ENCODE measurements around the gene CER1. TPM values are rescaled to one million over a fixed set of nuclear protein-coding genes. Genes with fewer than 3 reads are reported as not detected.

CER1 gene
- polyA plus RNA-seq, 3 donors = not detected

DNA sequence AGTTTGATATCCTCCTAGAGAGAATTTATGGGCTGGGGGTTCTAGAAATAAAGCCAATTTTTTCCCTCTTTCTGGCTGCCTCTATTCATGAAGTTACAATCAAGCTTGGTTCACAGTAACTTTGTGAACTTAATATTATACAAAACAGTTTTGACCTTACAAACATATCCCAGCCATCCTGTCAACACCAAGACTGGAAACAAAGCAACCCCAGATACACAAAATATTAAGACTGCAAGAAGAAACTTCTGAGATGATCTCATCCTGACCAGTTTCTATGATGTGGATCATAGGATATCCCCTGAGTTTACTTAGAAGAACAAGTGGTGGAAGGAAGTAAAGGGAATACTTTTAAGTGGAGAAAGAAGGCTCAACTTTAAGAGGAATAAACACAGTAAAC, 28.3 kb upstream of the CER1 start:
- Histone ChIP-seq H3K36me3 (replicated peaks in 1 of 2; ENCODE audit: control insufficient read depth in 1 of 2, insufficient read depth in 2 of 2, low read length in 2 of 2) (no peaks in the 10 kb centered on the region), H4K20me1 (ENCODE audit: insufficient read depth, low read length) (no peaks in the 10 kb centered on the region), H3K4me2 (replicated peaks; ENCODE audit: extremely low read depth, low read length, poor library complexity, severe bottlenecking) (no peak overlapping the region), H2AFZ (ENCODE audit: insufficient read depth, low read depth, low read length, poor library complexity, severe bottlenecking) (no peak overlapping the region), H3K79me2 (ENCODE audit: insufficient read depth, low read length) (no peaks in the 10 kb centered on the region), H3K27me3 (ENCODE audit: control insufficient read depth in 2 of 2, insufficient read depth in 2 of 2, low read length in 2 of 2) (no peaks in the 10 kb centered on the region), H3K9me3 (replicated peaks in 1 of 2; ENCODE audit: control insufficient read depth in 1 of 2, insufficient read depth in 1 of 2, low read length in 2 of 2) (no peaks in the 10 kb centered on the region), H3K4me1 (ENCODE audit: control insufficient read depth in 1 of 2, insufficient read depth in 2 of 2, low read length in 2 of 2) (no peaks in the 10 kb centered on the region), H3K9ac (ENCODE audit: insufficient read depth, low read length, poor library complexity, severe bottlenecking) (no peak overlapping the region), H3K4me3 (replicated peaks in 1 of 3; ENCODE audit: low read depth in 2 of 3, low read length in 3 of 3) (no peak overlapping the region), H3K27ac (ENCODE audit: low read depth in 1 of 2, low read length in 2 of 2) (no peak overlapping the region)
- DNase-seq = no peak
- H3K4me1 Mint-ChIP-seq = no peaks in the 10 kb centered on the region
- H3K27ac Mint-ChIP-seq = no peak overlapping the region
- TF ChIP-seq, protein P1, sequence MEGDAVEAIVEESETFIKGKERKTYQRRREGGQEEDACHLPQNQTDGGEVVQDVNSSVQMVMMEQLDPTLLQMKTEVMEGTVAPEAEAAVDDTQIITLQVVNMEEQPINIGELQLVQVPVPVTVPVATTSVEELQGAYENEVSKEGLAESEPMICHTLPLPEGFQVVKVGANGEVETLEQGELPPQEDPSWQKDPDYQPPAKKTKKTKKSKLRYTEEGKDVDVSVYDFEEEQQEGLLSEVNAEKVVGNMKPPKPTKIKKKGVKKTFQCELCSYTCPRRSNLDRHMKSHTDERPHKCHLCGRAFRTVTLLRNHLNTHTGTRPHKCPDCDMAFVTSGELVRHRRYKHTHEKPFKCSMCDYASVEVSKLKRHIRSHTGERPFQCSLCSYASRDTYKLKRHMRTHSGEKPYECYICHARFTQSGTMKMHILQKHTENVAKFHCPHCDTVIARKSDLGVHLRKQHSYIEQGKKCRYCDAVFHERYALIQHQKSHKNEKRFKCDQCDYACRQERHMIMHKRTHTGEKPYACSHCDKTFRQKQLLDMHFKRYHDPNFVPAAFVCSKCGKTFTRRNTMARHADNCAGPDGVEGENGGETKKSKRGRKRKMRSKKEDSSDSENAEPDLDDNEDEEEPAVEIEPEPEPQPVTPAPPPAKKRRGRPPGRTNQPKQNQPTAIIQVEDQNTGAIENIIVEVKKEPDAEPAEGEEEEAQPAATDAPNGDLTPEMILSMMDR (IDR thresholded peaks at IDR 0.05) = no peak
- H3K27me3 Mint-ChIP-seq (ENCODE audit: low read depth in 3 of 3) = peaks cover 0 to 3% (median 0%) of the 10 kb centered on the region in 3 donors
- H3K9me3 Mint-ChIP-seq = peaks cover 0 to 3% (median 2%) of the 10 kb centered on the region in 7 donors
- H3K4me3 Mint-ChIP-seq = no peak overlapping the region
- intact Hi-C loops (cut with micrococcal nuclease) = no loop called here
- H3K36me3 Mint-ChIP-seq = no peaks in the 10 kb centered on the region

DNA sequence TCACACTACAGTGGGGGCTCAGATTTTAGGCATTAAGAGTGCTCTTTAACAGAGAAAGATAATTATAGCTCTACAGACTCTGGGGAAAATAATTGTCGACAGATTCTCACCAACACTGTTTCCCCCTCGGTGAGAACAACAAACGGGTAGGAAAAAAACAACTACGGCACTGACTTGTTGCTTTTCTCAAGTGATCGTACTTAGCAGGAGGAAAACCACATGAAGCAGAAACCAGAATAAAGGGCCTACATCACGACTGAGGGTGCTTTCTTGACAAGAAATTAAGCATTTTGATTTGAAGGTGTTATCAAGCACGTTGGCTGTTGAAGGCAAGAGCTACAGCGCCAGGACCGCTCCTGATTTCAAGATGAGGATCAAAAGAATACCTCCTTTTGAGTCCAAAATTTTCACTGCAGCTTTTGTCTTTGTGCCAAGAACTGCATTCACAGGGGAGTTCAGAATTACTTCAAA, 27.2 kb upstream of the CER1 start:
- intact Hi-C loops (cut with micrococcal nuclease) = no loop called here
- H3K27me3 ChIP-seq (ENCODE audit: control insufficient read depth in 2 of 2, insufficient read depth in 2 of 2, low read length in 2 of 2) = no peaks in the 10 kb centered on the region
- DNase-seq = no peak
- H3K9me3 ChIP-seq (replicated peaks in 1 of 2; ENCODE audit: control insufficient read depth in 1 of 2, insufficient read depth in 1 of 2, low read length in 2 of 2) = no peaks in the 10 kb centered on the region
- no peaks in the 10 kb centered on the region for H3K79me2 ChIP-seq (ENCODE audit: insufficient read depth, low read length)
- no peak overlapping the region for H3K4me3 Mint-ChIP-seq
- H3K27me3 Mint-ChIP-seq (ENCODE audit: low read depth in 3 of 3) = peaks cover 0 to 3% (median 0%) of the 10 kb centered on the region in 3 donors
- 87% methylated on average over 8 of the region's 9 CpGs for WGBS (ENCODE audit: insufficient coverage)
- H3K27ac Mint-ChIP-seq = no peak overlapping the region
- no peak overlapping the region for H3K4me2 ChIP-seq (replicated peaks; ENCODE audit: extremely low read depth, low read length, poor library complexity, severe bottlenecking)
- no peak overlapping the region for H3K4me3 ChIP-seq (replicated peaks in 1 of 3; ENCODE audit: low read depth in 2 of 3, low read length in 3 of 3)
- H3K4me1 Mint-ChIP-seq = no peaks in the 10 kb centered on the region
- H3K36me3 ChIP-seq (replicated peaks in 1 of 2; ENCODE audit: control insufficient read depth in 1 of 2, insufficient read depth in 2 of 2, low read length in 2 of 2) = no peaks in the 10 kb centered on the region
- no peaks in the 10 kb centered on the region for H3K36me3 Mint-ChIP-seq
- no peak overlapping the region for H2AFZ ChIP-seq (ENCODE audit: insufficient read depth, low read depth, low read length, poor library complexity, severe bottlenecking)
- no peak overlapping the region for H3K9ac ChIP-seq (ENCODE audit: insufficient read depth, low read length, poor library complexity, severe bottlenecking)
- H4K20me1 ChIP-seq (ENCODE audit: insufficient read depth, low read length) = no peaks in the 10 kb centered on the region
- H3K9me3 Mint-ChIP-seq = peaks cover 0 to 3% (median 2%) of the 10 kb centered on the region in 7 donors
- no peaks in the 10 kb centered on the region for H3K4me1 ChIP-seq (ENCODE audit: control insufficient read depth in 1 of 2, insufficient read depth in 2 of 2, low read length in 2 of 2)
- TF ChIP-seq, protein P1 (IDR thresholded peaks at IDR 0.05) = no peak
- no peak overlapping the region for H3K27ac ChIP-seq (ENCODE audit: low read depth in 1 of 2, low read length in 2 of 2)
